Measurements from ENCODE around the gene ONECUT3.

The ONECUT3 gene

GRCh38 chr19:1745589-1746031 is 7.7 kb upstream of the ONECUT3 start:
- H3K36me3 ChIP-seq (ENCODE audit: control insufficient read depth, insufficient read depth, low read length), result no peaks in the 10 kb centered on the region
- H3K9ac ChIP-seq (ENCODE audit: low read length), result no peak overlapping the region
- no peak overlapping the region for H3K27ac ChIP-seq (ENCODE audit: low read depth, low read length)
- no peak overlapping the region for H3K4me3 ChIP-seq (ENCODE audit: low read length)
- H3K27me3 ChIP-seq (ENCODE audit: control insufficient read depth, insufficient read depth, low read length), result peaks cover 50% of the 10 kb centered on the region
- H3K4me1 ChIP-seq (ENCODE audit: control insufficient read depth, insufficient read depth, low read length), result no peaks in the 10 kb centered on the region

DNA sequence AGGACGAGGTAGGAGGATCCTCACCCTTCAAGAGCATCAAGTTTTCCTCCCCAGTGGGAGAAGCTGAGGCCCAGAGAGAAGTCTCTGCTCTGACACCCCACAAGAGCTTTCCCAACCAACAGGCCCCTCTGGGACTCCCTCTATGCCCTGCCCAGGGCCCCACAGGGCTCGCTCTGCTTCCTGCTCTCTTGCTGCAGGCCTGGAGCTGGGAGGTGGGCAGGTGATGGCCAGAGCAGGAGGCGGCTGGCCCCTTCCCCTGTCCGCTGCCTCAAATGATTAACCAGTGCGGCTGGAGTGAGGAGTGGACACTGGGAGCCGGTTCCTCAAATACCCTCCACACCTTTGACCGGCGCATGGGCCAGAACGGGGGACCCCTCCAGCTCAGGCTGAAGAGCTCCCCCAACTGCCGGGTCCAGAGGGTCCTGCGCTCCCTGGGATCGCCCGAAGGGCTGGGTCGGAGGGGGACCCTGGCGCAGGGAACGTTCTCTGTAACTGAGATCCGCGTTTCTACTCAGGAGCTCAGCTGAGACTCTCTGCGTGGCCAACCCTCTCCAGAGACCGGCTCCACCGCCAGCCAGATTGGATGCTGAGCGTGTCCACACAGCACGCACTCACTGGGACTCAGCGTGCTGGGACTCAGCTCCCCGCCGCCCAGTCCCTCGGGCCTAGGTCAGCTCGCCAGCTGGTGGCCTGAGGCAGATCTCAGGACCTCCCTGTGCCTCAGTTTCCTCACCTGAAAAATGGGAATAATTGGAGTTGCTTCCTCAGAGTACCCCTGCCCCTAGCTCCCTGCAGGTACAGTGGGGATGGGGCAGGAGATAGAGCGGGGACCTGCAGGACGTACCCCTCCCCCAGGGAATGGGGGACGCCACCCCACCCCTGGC is 6.7 kb upstream of the ONECUT3 start:
- Histone ChIP-seq H3K4me1 (ENCODE audit: control insufficient read depth, insufficient read depth, low read length) (no peaks in the 10 kb centered on the region), H3K36me3 (ENCODE audit: control insufficient read depth, insufficient read depth, low read length) (no peaks in the 10 kb centered on the region), H3K4me3 (ENCODE audit: low read length) (no peak overlapping the region), H3K27ac (ENCODE audit: low read depth, low read length) (no peak overlapping the region), H3K27me3 (ENCODE audit: control insufficient read depth, insufficient read depth, low read length) (peaks cover 60% of the 10 kb centered on the region), H3K9ac (ENCODE audit: low read length) (no peak overlapping the region)

- Histone ChIP-seq H3K9ac (ENCODE audit: low read length) (no peak overlapping the region), H3K4me3 (ENCODE audit: low read length) (no peak overlapping the region), H3K4me1 (ENCODE audit: control insufficient read depth, insufficient read depth, low read length) (no peaks in the 10 kb centered on the region), H3K27ac (ENCODE audit: low read depth, low read length) (no peak overlapping the region), H3K36me3 (ENCODE audit: control insufficient read depth, insufficient read depth, low read length) (no peaks in the 10 kb centered on the region), H3K27me3 (ENCODE audit: control insufficient read depth, insufficient read depth, low read length) (peaks cover 68% of the 10 kb centered on the region)
Measured at GRCh38 chr19:1747285-1748114, 5.8 kb upstream of the ONECUT3 start.

- Histone ChIP-seq H3K36me3 (ENCODE audit: control insufficient read depth, insufficient read depth, low read length) (no peaks in the 10 kb centered on the region), H3K4me3 (ENCODE audit: low read length) (no peak overlapping the region), H3K4me1 (ENCODE audit: control insufficient read depth, insufficient read depth, low read length) (no peaks in the 10 kb centered on the region), H3K9ac (ENCODE audit: low read length) (no peak overlapping the region), H3K27ac (ENCODE audit: low read depth, low read length) (no peak overlapping the region), H3K27me3 (ENCODE audit: control insufficient read depth, insufficient read depth, low read length) (peaks cover 71% of the 10 kb centered on the region)
Measured at GRCh38 chr19:1748115-1748872, 5.0 kb upstream of the ONECUT3 start.

DNA sequence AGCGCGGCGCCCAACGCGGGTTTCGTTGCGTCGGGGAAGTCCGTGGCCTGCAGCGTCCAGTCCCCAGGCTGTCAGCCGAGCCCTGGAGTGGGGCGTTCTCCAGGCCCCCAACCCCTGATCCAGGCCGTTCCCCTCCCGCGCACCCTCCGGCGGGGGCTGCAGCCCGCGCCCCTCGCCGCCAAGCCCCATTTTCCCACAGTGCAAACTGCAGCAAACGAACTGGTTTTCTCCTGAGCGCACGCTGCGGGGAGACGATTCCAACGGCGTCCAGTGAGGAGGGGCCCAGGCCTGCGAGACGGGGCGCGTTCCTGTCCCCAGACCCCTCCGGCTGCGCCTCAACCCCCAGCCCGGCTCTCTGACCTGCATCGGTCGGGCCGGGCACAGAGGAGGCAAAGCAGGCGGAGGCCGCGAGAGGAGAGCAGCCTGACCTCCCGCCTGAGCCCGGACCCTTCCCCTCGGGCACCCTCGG is 4.4 kb upstream of the ONECUT3 start:
- H3K4me1 ChIP-seq (ENCODE audit: control insufficient read depth, insufficient read depth, low read length), result no peaks in the 10 kb centered on the region
- no peak overlapping the region for H3K4me3 ChIP-seq (ENCODE audit: low read length)
- H3K27me3 ChIP-seq (ENCODE audit: control insufficient read depth, insufficient read depth, low read length), result peaks cover 71% of the 10 kb centered on the region
- H3K36me3 ChIP-seq (ENCODE audit: control insufficient read depth, insufficient read depth, low read length), result no peaks in the 10 kb centered on the region
- H3K9ac ChIP-seq (ENCODE audit: low read length), result no peak overlapping the region
- no peak overlapping the region for H3K27ac ChIP-seq (ENCODE audit: low read depth, low read length)

DNA sequence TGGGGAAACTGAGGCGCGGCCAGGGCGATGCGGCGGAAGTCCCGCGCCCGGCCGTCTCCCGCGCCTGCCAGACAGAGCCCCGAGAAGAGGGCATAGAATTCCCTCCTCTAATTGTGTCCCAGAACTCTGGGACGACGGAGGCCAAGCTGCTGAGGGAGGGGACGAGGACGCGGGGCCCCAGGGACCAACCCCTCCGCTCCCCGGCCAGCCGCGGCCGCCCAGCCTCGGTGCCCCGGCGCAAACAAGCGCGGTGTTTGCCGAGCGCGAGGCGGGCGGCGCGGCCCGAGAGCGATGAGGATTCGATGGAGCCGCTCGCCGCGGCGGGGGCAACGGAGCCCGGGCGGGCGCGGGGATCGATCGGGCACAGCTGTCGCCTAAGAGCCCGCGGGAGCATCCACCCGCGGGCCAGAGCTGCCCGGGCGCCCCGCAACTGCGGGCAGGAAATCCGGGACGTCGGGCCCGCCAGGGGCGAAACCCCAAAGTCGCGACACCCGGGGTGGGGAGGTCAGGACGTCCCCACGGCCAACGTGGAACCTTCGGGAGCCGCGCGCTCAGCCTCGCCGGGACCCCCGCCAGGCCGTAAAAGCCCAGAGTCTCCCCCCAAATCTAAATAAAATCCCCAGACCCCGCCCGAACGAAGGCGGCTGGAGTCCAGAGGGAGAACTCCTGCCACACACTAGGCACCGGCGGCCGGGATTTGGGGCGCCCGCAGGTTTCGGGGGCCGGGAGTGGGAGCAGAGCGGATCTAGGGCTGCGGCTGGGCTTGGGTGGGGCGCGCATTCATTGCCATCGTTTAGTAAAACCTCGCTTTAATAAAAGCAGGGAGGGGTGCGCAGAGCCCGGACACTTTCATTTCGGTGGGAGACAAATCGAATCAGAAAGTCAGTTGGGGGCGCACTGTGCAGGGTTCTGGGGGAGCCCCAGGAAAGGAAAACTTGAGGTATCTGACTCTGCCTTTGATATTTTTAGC is 3.6 kb upstream of the ONECUT3 start:
- H3K36me3 ChIP-seq (ENCODE audit: control insufficient read depth, insufficient read depth, low read length), result no peaks in the 10 kb centered on the region
- no peak overlapping the region for H3K9ac ChIP-seq (ENCODE audit: low read length)
- no peak overlapping the region for H3K27ac ChIP-seq (ENCODE audit: low read depth, low read length)
- no peak overlapping the region for H3K4me3 ChIP-seq (ENCODE audit: low read length)
- H3K4me1 ChIP-seq (ENCODE audit: control insufficient read depth, insufficient read depth, low read length), result no peaks in the 10 kb centered on the region
- peaks cover 72% of the 10 kb centered on the region for H3K27me3 ChIP-seq (ENCODE audit: control insufficient read depth, insufficient read depth, low read length)

GRCh38 chr19:1750343-1751021 is 2.8 kb upstream of the ONECUT3 start:
- Histone ChIP-seq H3K27me3 (ENCODE audit: control insufficient read depth, insufficient read depth, low read length) (peaks cover 69% of the 10 kb centered on the region), H3K27ac (ENCODE audit: low read depth, low read length) (no peak overlapping the region), H3K9ac (ENCODE audit: low read length) (no peak overlapping the region), H3K36me3 (ENCODE audit: control insufficient read depth, insufficient read depth, low read length) (no peaks in the 10 kb centered on the region), H3K4me1 (ENCODE audit: control insufficient read depth, insufficient read depth, low read length) (no peaks in the 10 kb centered on the region), H3K4me3 (ENCODE audit: low read length) (no peak overlapping the region)

DNA sequence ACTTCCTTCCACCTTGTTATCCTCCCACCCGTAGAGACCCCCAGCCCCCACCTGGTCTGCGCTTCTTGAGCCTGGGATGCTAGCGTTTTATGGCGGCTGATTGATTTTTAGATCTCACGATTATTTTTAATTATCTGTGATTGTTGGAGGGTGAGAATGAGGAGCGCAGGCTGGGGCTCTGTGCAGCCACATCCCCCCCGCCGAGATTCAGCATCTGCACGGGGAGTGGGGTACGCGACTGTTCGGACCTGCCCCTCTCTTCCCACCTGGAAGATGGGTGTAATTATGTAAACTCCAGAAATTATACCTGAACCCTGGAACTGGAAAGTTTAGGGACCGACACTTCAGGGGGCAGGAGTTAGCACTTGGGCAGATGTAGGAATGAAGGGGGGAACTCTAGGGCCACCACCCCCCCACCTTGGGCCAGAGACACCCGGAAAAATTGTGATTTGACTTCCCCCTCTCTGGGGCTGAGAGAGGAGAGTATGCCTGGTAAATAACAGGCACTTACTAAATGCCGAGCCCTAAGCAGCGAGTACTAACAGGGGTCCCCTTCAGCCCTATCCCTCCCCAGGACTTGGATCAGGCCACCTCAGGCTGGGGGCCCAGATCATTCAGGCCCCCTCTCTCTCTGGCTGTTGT is 1.8 kb upstream of the ONECUT3 start:
- H3K27me3 ChIP-seq (ENCODE audit: control insufficient read depth, insufficient read depth, low read length), result peaks cover 73% of the 10 kb centered on the region
- no peaks in the 10 kb centered on the region for H3K4me1 ChIP-seq (ENCODE audit: control insufficient read depth, insufficient read depth, low read length)
- no peak overlapping the region for H3K4me3 ChIP-seq (ENCODE audit: low read length)
- no peaks in the 10 kb centered on the region for H3K36me3 ChIP-seq (ENCODE audit: control insufficient read depth, insufficient read depth, low read length)
- no peak overlapping the region for H3K27ac ChIP-seq (ENCODE audit: low read depth, low read length)
- H3K9ac ChIP-seq (ENCODE audit: low read length), result no peak overlapping the region

- no peaks in the 10 kb centered on the region for H3K36me3 ChIP-seq (ENCODE audit: control insufficient read depth, insufficient read depth, low read length)
- peaks cover 72% of the 10 kb centered on the region for H3K27me3 ChIP-seq (ENCODE audit: control insufficient read depth, insufficient read depth, low read length)
- H3K27ac ChIP-seq (ENCODE audit: low read depth, low read length), result no peak overlapping the region
- H3K9ac ChIP-seq (ENCODE audit: low read length), result no peak overlapping the region
- H3K4me1 ChIP-seq (ENCODE audit: control insufficient read depth, insufficient read depth, low read length), result no peaks in the 10 kb centered on the region
- H3K4me3 ChIP-seq (ENCODE audit: low read length), result no peak overlapping the region
Measured at GRCh38 chr19:1752009-1752756, 1.1 kb upstream of the ONECUT3 start.

DNA sequence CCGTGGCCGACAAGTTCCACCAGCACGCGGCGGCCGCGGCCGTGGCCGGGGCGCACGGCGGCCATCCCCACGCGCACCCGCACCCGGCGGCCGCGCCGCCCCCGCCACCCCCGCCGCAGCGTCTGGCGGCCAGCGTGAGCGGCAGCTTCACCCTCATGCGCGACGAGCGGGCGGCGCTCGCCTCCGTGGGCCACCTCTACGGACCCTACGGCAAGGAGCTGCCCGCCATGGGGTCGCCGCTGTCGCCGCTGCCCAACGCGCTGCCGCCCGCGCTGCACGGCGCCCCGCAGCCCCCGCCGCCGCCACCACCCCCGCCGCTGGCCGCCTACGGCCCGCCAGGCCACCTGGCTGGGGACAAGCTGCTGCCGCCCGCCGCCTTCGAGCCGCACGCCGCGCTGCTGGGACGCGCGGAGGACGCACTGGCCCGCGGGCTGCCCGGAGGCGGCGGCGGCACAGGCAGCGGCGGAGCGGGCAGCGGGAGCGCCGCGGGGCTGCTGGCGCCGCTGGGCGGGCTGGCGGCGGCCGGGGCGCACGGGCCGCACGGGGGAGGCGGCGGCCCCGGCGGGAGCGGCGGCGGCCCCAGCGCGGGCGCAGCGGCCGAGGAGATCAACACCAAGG is 821 bp downstream of the ONECUT3 start:
- Histone ChIP-seq H3K36me3 (ENCODE audit: control insufficient read depth, insufficient read depth, low read length) (no peaks in the 10 kb centered on the region), H3K9ac (ENCODE audit: low read length) (no peak overlapping the region), H3K4me3 (ENCODE audit: low read length) (no peak overlapping the region), H3K4me1 (ENCODE audit: control insufficient read depth, insufficient read depth, low read length) (no peaks in the 10 kb centered on the region), H3K27ac (ENCODE audit: low read depth, low read length) (no peak overlapping the region), H3K27me3 (ENCODE audit: control insufficient read depth, insufficient read depth, low read length) (peaks cover 68% of the 10 kb centered on the region)
